ENCODE results near the gene DCUN1D3.
A peak's percentile ranks its signal among the peaks of the same experiment; 100 is the strongest.

The DCUN1D3 gene

DNA sequence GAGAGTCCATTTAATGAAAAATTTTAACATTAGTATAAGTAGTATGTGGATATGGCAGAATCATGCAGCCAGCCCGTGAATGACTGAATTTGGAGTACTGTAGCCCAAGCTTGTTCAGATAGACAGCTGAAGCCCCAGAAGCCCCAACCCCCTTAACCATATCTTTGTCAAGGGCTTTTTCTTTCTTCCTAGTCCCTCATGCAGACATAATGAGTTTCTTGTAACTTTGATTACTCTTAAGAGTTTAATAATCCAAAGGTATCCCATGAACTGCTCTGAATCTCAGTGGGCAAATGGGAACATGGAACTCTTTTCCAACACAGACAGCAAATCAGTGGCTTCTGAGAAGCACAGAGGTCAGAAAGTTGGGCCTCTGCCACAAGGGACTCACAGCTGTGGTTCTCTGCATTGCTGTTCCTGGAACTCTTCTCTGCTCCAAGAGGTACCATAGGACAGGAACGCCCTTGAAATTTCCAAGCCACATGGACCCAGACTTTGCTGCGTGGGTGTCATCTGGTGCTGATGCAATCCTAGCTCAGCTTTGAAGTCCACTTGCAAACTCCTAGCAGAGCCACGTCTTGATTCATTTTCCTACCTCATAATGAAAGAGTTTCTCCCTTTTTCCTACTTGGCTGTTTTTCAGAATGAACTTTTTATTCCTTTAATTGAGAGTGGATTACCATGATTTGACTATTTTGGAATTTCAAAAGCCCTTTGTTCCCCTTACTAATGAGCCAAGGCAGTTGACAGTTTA lies 18.5 kb upstream of the DCUN1D3 start:
- no peak for DNase-seq

DNA sequence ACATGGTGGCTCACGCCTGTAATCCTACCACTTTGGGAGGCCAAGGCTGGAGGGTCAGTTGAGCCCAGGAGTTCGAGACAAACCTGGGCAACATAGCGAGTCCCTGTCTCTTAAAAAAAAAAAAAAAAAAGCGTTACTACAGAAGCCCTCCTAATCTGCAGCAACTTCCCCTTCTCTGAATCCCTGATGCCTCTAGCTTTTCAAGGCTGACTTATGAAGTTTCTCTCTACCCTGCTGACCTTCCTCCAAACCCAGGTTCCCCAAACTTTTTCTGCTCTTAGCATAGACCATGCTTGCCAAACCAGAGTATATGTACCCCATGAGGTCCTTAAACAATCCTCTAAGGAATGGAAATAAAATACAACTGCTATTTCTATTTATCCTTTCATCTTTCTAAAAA lies 16.8 kb upstream of the DCUN1D3 start:
- no peak for DNase-seq

GRCh38 chr16:20916289-20916688 lies 16.1 kb upstream of the DCUN1D3 start:
- DNase-seq, result no peak

GRCh38 chr16:20911361-20911760 lies 11.2 kb upstream of the DCUN1D3 start:
- no peak for DNase-seq

DNA sequence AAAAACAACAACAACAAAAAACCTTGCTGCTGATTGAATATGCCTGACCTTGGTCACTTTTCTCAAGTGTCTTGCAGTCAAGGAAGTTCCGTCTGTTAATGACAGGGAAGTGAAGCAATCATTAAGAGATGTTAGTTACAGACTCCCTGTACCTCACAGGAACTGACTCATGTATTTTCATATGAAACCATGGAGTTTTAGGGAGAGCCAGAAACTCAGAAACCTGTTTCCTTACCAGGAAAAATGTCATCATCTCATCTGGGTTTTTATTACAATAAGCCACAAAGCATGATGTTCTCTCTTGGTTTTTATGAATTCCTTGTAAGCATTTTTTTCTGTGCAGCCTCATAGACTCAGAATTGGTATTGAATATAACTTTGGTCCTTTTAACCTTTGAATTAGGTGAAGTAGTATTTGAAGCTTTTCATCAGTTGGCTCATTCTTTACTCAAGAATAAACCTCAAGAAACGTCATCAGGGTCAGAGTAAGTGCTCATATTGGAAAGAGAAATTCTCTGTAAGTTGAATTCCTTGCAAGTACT lies 10.7 kb upstream of the DCUN1D3 start:
- DNase-seq, result no peak

DNA sequence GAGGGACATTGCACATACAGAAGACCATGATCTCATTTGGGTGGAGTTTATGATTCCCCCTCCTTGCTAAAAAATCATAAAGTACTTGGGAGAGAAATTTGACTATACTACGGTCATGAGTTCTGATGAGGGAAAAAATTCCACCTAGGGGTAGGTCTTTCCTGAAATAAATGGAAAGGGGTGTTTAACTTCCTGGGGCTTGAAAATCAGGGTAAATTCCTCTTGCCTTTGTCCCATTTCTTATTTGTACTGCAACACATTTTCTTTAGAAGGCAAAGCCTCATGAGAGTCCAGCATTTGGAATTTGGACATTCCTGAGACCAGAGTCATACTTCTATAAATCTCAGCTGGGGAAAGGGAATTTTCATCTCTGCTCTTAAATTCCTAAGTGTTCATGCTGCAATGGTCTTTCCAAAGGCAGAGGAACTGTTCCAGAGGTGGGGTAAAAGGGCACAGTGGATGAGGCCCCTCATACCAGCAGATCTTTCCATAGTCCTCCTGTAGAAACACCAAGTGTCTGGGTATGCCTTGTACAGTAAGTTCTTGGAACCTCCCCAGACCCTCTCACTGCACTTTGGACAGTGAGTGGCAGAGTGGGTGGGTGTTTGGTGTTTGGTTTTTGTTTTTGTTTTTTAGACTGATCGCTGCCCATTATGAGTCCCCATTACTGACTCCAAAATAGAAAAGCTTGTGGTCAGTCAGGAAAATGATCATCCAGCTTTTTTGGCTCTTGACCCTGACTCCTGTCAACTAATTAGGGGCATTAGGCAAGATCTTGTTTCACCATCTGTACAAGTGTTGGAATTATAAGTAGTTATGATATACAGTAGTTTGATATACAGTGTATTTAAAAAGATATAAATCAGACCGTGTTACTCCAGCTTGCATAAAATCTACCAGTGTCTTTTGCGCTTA lies 6.4 kb upstream of the DCUN1D3 start:
- no peak for DNase-seq

GRCh38 chr16:20905576-20905975 lies 5.4 kb upstream of the DCUN1D3 start:
- no peak for DNase-seq

DNA sequence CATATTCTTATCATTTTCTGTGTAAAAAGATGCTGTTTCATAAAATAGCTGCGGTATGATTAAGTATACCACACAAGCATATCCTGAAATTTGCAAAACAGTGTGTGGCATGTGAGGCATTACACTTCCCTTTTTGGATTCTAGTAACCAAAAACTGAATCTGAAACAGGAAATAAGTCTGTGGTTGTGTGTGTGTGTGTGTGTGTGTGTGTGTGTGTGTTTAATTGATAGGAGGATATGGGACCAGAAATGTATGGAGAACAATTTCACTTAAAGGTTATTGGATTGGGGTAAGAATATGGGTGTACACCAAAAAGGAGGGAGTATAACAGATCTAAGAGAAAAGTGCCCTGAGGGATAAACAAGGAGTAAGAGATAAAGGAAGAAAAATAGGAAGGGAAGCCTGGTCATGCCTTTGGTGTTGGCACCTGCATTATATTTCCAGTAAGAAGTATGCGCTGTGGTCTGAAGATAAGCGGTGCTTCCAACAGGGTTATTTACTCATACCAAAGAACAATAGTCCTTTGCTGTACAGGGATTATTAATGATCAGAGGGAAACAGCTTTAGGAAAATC lies 4.4 kb upstream of the DCUN1D3 start:
- DNase-seq, result no peak

DNA sequence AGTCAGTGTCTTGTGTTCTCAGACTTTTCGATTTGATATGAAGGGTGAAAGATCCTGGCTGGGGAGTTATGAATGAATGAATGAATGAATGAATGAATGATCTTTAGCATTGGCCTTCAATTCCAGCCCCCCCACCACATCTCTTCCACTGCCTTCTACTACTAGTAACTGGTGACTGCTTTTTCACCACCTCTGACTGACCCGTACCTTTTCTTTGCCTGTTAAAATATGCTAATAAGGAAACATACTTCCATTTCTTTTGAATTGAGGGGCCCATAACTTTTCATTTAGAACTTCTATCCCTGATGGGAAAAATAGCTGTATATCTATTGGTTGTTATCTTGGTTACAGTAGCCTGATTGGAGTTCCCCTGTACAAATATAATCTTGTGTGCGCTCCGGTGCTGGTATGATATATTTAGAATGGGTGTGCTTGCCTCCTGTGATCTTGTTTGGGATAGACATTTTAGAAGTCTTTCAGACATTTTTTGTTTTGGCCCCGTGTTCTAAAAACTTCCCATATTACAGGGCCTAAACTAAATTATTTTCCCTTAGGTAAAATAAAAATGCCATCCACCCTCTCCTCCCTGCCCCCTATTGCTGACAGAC lies 3.8 kb upstream of the DCUN1D3 start:
- DNase-seq, result no peak

GRCh38 chr16:20903116-20903898 lies 3.1 kb upstream of the DCUN1D3 start:
- no peak for DNase-seq

GRCh38 chr16:20902426-20902825 lies 2.3 kb upstream of the DCUN1D3 start:
- DNase-seq, result no peak

GRCh38 chr16:20901436-20902112 lies 1.4 kb upstream of the DCUN1D3 start:
- peak; percentile 10 for DNase-seq

- no peak for DNase-seq
Observed at GRCh38 chr16:20901068-20901435, 894 bp upstream of the DCUN1D3 start.

DNA sequence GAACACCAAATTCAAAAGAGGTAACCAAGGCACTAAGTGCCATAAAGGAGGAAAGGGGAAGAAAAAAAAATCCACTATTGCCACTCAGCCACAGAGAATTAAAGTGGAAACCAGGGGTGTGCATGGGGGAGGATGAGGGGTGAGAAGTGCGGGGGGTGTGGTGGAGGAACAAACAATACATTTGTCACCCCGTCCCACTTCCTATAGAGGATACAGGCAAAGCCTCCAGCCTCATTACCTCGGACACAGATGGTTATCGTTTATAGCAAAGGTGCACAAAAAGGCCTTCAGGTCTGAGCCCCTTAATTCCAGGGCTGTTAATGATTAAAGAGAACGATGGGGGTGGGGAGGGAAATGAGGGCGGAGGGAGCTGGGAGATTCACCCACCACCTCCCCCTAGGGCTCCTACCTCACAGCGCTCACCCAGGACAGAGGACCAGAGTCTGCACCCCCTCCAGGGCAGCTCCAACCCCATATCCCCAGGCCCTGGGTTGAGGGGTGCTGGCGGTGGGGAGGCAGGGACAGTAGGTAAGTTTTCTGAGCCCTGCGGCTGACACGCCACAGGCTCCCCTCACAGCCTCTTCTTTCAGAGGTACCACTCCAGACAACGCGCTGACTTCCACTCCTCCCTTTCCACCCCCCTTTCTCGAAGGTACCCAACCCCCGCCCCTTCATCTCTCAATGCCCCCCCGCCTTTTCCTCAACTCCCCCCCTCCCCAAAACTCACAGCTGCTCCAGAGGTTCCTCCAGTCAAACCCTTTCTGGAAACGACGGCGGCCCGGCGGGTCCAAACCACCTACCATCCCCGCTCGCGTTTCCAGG lies 470 bp downstream of the DCUN1D3 start:
- DNase-seq, result no peak

DNA sequence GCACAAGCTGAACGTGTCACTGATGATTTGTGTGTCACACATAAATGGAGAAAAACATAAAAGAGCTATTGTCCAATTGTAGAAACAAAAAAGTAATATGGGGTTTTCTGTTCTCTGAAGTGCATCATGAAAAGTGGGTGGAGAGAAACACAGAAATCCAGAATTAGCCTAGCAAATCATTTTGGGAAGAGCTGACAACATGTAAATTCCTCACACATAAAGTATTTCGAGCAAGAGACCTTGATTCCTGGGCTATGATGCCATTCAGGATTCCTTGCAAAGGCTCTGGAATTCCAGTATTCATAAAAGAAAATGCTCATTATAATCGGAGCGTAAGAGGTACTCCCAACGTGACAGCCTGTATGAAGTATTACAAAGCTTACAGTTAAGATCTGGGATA lies 1.1 kb downstream of the DCUN1D3 start:
- DNase-seq, result no peak

DNA sequence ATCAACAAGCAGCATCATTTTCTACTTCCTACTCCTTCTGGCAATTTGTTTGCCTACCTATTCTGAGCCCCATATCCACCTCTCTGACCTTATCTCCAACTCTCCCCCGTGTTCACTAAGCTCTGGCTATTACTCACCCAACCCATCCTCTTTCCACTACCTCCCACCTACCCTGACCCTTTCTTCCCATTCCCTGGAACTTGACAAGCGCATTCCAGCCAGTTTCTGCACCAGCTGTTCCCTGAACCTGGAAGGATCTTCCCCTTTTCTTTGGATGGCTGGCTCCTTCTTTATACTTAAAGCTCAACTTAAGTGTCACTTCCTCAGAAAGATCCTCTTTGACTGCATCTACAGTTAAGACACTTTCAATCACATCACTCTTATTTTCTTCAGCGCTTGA lies 2.2 kb downstream of the DCUN1D3 start:
- no peak for DNase-seq

DNA sequence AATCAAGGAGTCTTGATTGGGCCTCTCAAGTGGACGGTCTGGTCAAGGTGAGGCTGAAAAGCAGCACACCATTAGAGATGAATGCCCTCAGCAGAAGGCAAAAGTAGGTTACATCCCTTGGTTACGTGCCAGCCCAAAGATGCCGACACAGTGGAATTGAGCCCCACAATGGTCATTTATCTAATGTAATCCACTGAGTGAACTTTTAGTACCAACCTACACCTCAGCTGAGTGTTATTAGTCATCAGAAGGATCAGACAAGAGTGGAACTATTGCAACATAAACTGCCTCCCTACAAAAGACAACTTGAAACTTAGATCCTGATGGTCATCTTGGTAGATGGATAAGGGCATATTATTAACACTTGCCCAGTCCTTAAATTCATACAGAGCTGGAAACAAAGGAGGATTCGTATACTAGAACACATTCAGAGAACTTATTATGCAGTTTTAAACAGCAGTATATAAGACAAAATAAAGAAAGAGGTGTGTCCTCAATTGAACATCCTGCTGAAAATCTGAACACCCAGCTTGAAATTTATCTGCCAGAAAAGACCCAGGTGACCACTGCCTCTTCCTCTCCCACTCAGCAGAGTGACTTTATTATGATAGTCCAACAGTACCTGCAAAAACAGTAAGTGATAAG lies 2.8 kb downstream of the DCUN1D3 start:
- DNase-seq, result no peak

GRCh38 chr16:20894388-20894787 lies 5.8 kb downstream of the DCUN1D3 start:
- DNase-seq, result no peak

GRCh38 chr16:20889625-20890275 lies 10.4 kb downstream of the DCUN1D3 start:
- DNase-seq, result no peak

- no peak for DNase-seq
Observed at GRCh38 chr16:20887207-20887606, 13.0 kb downstream of the DCUN1D3 start.

Data from activated CD4-positive, alpha-beta T cell treated with anti-CD3 and anti-CD28 coated beads, Interleukin-2, amount 50 U/mL, for 1 hour (primary cell).